Endothelial cell of umbilical vein (primary cell): ENCODE data around the gene IL20. TPM values are rescaled to one million over a fixed set of nuclear protein-coding genes. Genes with fewer than 3 reads are reported as not detected.

Experiments
- BruUV-seq: library from RNA; stranded (reverse); fragments of 400-500 nt; replicated peaks from 2 replicates; lab custom pipeline; 2021; lab: Mats Ljungman, UMichigan
- CTCF ChIA-PET: fragments of 300-600, 350-600 bp; sonication (Branson Sonifier 250); formaldehyde crosslinking; loops from one replicate; lab custom pipeline; 2021; ENCODE audit warnings: antibody characterized with exemption, inconsistent platforms; lab: Charles Lee
- POLR2A ChIA-PET: fragments of 300-600, 350-600 bp; sonication (Branson Sonifier 250); formaldehyde crosslinking; loops from one replicate; lab custom pipeline; 2021; ENCODE audit warnings: antibody characterized with exemption, inconsistent platforms; lab: Charles Lee
- DNase-seq: peaks from one replicate; pipeline ENCODE4 v3.0.0-alpha.2; 2011; ENCODE audit warnings: low read depth, low spot score
- FAIRE-seq: peaks from 2 replicates; lab custom pipeline; 2011; peaks lifted over from hg19 to GRCh38; lab: Jason Lieb, UNC
- H2AFZ ChIP-seq: 2 replicates; pipeline ENCODE4 v1.6.0; 2012; ENCODE audit warnings: low read depth, low read length, control low read depth, inconsistent platforms
- H3K27ac ChIP-seq: 2 replicates; pipeline ENCODE4 v1.5.1; 2011; ENCODE audit warnings: low read depth, mild to moderate bottlenecking, control low read depth, low read length, moderate library complexity; ENCODE audit not compliant: insufficient read depth
- H3K27me3 ChIP-seq, 2 experiments: 2 replicates each; pipeline versions ENCODE4 v1.6.0 to v1.6.1; 2011; ENCODE audit warnings: low read length in 2 of 2, mixed read lengths in 1 of 2; ENCODE audit not compliant: control insufficient read depth in 2 of 2, insufficient read depth in 2 of 2
- H3K36me3 ChIP-seq, 2 experiments: 2 replicates in 1 of 2; 3 replicates in 1 of 2; pipeline ENCODE4 v1.5.1; 2011; ENCODE audit warnings: low read length in 2 of 2, mild to moderate bottlenecking in 1 of 2, moderate library complexity in 1 of 2; ENCODE audit not compliant: control insufficient read depth in 2 of 2, insufficient read depth in 2 of 2; ENCODE audit errors: extremely low read depth in 1 of 2
- H3K4me1 ChIP-seq: 3 replicates; pipeline ENCODE4 v1.5.1; 2011; ENCODE audit warnings: mild to moderate bottlenecking, low read length; ENCODE audit not compliant: control insufficient read depth, insufficient read depth; ENCODE audit errors: extremely low read depth
- H3K4me2 ChIP-seq: 2 replicates; pipeline ENCODE4 v1.6.1; 2011; ENCODE audit warnings: low read length, control low read depth, mixed read lengths; ENCODE audit not compliant: insufficient read depth
- H3K4me3 ChIP-seq, 3 experiments: fragments of 200-600 bp in 1 of 3; sonication (generic), shearing (Covaris generic) in 1 of 3; replicated peaks in 1 of 3; 2 replicates each; pipeline ENCODE4 v1.5.1; 2011 to 2016; ENCODE audit warnings: control low read depth in 3 of 3, low read length in 3 of 3, mild to moderate bottlenecking in 2 of 3, inconsistent platforms in 1 of 3, low read depth in 1 of 3, moderate library complexity in 1 of 3; ENCODE audit not compliant: insufficient read depth in 1 of 3
- H3K79me2 ChIP-seq: 2 replicates; pipeline ENCODE4 v1.6.0; 2012; ENCODE audit warnings: low read length, inconsistent platforms; ENCODE audit not compliant: control insufficient read depth, insufficient read depth
- H3K9ac ChIP-seq: replicated peaks from 2 replicates; pipeline ENCODE3; 2011; ENCODE audit warnings: low read length, control low read depth; ENCODE audit not compliant: insufficient read depth; ENCODE audit errors: extremely low read depth
- H3K9me1 ChIP-seq: replicated peaks from 3 replicates; pipeline ENCODE4 v1.6.0; 2011; ENCODE audit warnings: mild to moderate bottlenecking, low read length; ENCODE audit not compliant: control insufficient read depth, insufficient read depth; ENCODE audit errors: extremely low read depth
- H3K9me3 ChIP-seq: replicated peaks from 2 replicates; pipeline ENCODE4 v1.5.1; 2012; ENCODE audit warnings: low read length, inconsistent platforms; ENCODE audit not compliant: control insufficient read depth, insufficient read depth
- H4K20me1 ChIP-seq: replicated peaks from 2 replicates; pipeline ENCODE3; 2011; ENCODE audit warnings: mild to moderate bottlenecking, low read length; ENCODE audit not compliant: control insufficient read depth, insufficient read depth; ENCODE audit errors: extremely low read depth
- CTCF ChIP-seq, 2 donors: IDR thresholded peaks; 1 replicate in 1 of 2; 2 replicates in 1 of 2; pipeline ENCODE4 v1.5.1; 2011; ENCODE audit warnings: low read length in 2 of 2, mild to moderate bottlenecking in 2 of 2, moderate library complexity in 2 of 2, control low read depth in 1 of 2, inconsistent platforms in 1 of 2, low read depth in 1 of 2; ENCODE audit not compliant: insufficient read depth in 1 of 2; ENCODE audit errors: extremely low read depth in 1 of 2
- EZH2 ChIP-seq: IDR thresholded peaks from 2 replicates; pipeline ENCODE4 v1.6.1; 2012; ENCODE audit warnings: borderline replicate concordance, low read depth, mild to moderate bottlenecking, moderate library complexity, low read length, inconsistent platforms; ENCODE audit not compliant: severe bottlenecking
- FOS ChIP-seq: IDR thresholded peaks from 2 replicates; pipeline ENCODE4 v1.6.1; 2011; ENCODE audit warnings: mild to moderate bottlenecking, low read length, moderate library complexity, borderline replicate concordance; ENCODE audit not compliant: insufficient read depth
- GATA2 ChIP-seq: IDR thresholded peaks from 2 replicates; pipeline ENCODE4 v1.7.0; 2011; ENCODE audit warnings: low read depth, mild to moderate bottlenecking, moderate library complexity, mixed read lengths, low read length; ENCODE audit not compliant: insufficient read length, insufficient read depth
- JUN ChIP-seq: IDR thresholded peaks from 2 replicates; pipeline ENCODE4 v1.6.1; 2011; ENCODE audit warnings: borderline replicate concordance, low read depth; ENCODE audit not compliant: insufficient read length, insufficient read depth
- MAX ChIP-seq: IDR thresholded peaks from 2 replicates; pipeline ENCODE4 v1.6.1; 2011; ENCODE audit not compliant: insufficient read depth, insufficient read length
- MYC ChIP-seq: IDR thresholded peaks from one replicate; pipeline ENCODE4 v1.6.1; 2011; ENCODE audit warnings: mild to moderate bottlenecking, low read depth, low read length
- POLR2A ChIP-seq: IDR thresholded peaks from 2 replicates; pipeline ENCODE4 v1.6.1; 2012; ENCODE audit warnings: low read depth, mild to moderate bottlenecking, control low read depth, low read length
- POLR2AphosphoS5 ChIP-seq: IDR thresholded peaks from 2 replicates; pipeline ENCODE4 v1.6.1; 2012; ENCODE audit warnings: low read depth, mild to moderate bottlenecking, control low read depth, low read length, moderate library complexity; ENCODE audit not compliant: insufficient read depth
- dilution Hi-C: fragments of 300-500 bp; cut with MboI; formaldehyde crosslinking; loops from one replicate; pipeline ENCODE4 v1.15.0; 2019; ENCODE audit warnings: low sequenced_read_pairs; ENCODE audit not compliant: extremely low pct_ligation_motif_present
- intact Hi-C: fragments of 100-400 bp; cut with micrococcal nuclease; formaldehyde crosslinking; loops from one replicate; pipeline ENCODE4 v1.10.0; 2022
- polyA plus RNA-seq, 4 experiments: library from polyadenylated mRNA; depleted of rRNA in 3 of 4; stranded (reverse) in 3 of 4; unstranded in 1 of 4; fragments of >200 nt; gene quantifications; 2 replicates each; pipeline versions ENCODE4 v1.2.1 to v1.2.3, GENCODE V29; 2011 to 2012; ENCODE audit warnings: missing spikeins in 1 of 4
- total RNA-seq: library from RNA; stranded (reverse); gene quantifications from 2 replicates; pipeline ENCODE4 v1.2.3, GENCODE V29; 2021

The IL20 gene
- total and polyA plus RNA-seq, 2 donors (not counting 3 experiments of a cell fraction or from before 2014, with no cell fraction given) = not detected

GRCh38 chr1:206891412-206891811 lies 26.0 kb downstream of the IL20 start:
- intact Hi-C loops (no loop called here), dilution Hi-C loops (no loop called here)
- Histone ChIP-seq H3K79me2 (no peaks in the 10 kb centered on the region), H3K27me3 (peaks cover 4 to 6% of the 10 kb centered on the region in 2 experiments), H3K9me3 (no peaks in the 10 kb centered on the region), H3K4me3 (no peak overlapping the region), H2AFZ (no peak overlapping the region), H3K4me2 (no peak overlapping the region), H3K36me3 (no peaks in the 10 kb centered on the region), H3K9me1 (no peaks in the 10 kb centered on the region), H3K9ac (no peak overlapping the region), H4K20me1 (no peaks in the 10 kb centered on the region), H3K27ac (no peak overlapping the region), H3K4me1 (no peaks in the 10 kb centered on the region)
- POLR2A ChIA-PET = no interaction called here
- TF ChIP-seq MYC (no peak), JUN (no peak), MAX (no peak), FOS (no peak), EZH2 (no peak), CTCF (IDR thresholded peaks at IDR 0.05; ENCODE audit: extremely low read depth in 1 of 2, insufficient read depth in 1 of 2, low read depth in 1 of 2, low read length in 2 of 2) (no peak), GATA2 (no peak), POLR2A (no peak), POLR2AphosphoS5 (no peak)
- CTCF ChIA-PET = no interaction called here
- no TSS peak for BruUV-seq
- DNase-seq (no peak), FAIRE-seq (no peak)
